Naive B cell (primary cell): ENCODE data around the gene SPPL3. TPM values are rescaled to one million over a fixed set of nuclear protein-coding genes. Genes with fewer than 3 reads are reported as not detected.
"Not testable (repeated sequence)": the region's sequence is repeated elsewhere in the genome, so short reads cannot be mapped to it uniquely, and the experiment has no call there.

Source experiments
- ATAC-seq, 2 donors: fragments of 150-1000 bp; cut with Tn5 transposase; 2 replicates each; pipeline ENCODE4 v1.10.0; 2021; ENCODE audit warnings: low read depth in 2 of 2, mild to moderate bottlenecking in 2 of 2, moderate library complexity in 2 of 2
- DNase-seq: peaks from one replicate; pipeline ENCODE4 v3.0.0; 2022
- H3K27ac Mint-ChIP-seq, 6 donors: one replicate each; pipeline ENCODE4 v1.8.0; 2020 to 2022; ENCODE audit warnings: mild to moderate bottlenecking in 6 of 6, mixed read lengths in 6 of 6, moderate library complexity in 5 of 6, inconsistent platforms in 2 of 6
- H3K27me3 Mint-ChIP-seq, 3 donors: one replicate each; pipeline ENCODE4 v1.8.0; 2021 to 2022; ENCODE audit warnings: mixed read lengths in 3 of 3, mild to moderate bottlenecking in 1 of 3
- H3K36me3 Mint-ChIP-seq, 2 donors: one replicate each; pipeline ENCODE4 v1.8.0; 2020 to 2022; ENCODE audit warnings: mixed read lengths in 2 of 2, inconsistent platforms in 1 of 2, mild to moderate bottlenecking in 1 of 2
- H3K4me1 Mint-ChIP-seq, 3 donors: one replicate each; pipeline ENCODE4 v1.8.0; 2020 to 2022; ENCODE audit warnings: mixed read lengths in 3 of 3, inconsistent platforms in 1 of 3, mild to moderate bottlenecking in 1 of 3, moderate library complexity in 1 of 3
- H3K4me3 Mint-ChIP-seq, 8 donors: one replicate each; pipeline ENCODE4 v1.8.0; 2020 to 2022; ENCODE audit warnings: mild to moderate bottlenecking in 8 of 8, mixed read lengths in 8 of 8, moderate library complexity in 8 of 8, inconsistent platforms in 2 of 8
- H3K9me3 Mint-ChIP-seq, 7 donors: one replicate each; pipeline ENCODE4 v1.8.0; 2020 to 2022; ENCODE audit warnings: mixed read lengths in 7 of 7, mild to moderate bottlenecking in 5 of 7, inconsistent platforms in 2 of 7, moderate library complexity in 1 of 7
- polyA plus RNA-seq, 6 donors: library from polyadenylated mRNA; unstranded; fragments of 300-500 nt; fragmentation: Illumina TruSeq; gene quantifications; one replicate each; pipeline ENCODE4 v1.2.3, GENCODE V29; 2021; ENCODE audit warnings: low read depth in 6 of 6

The SPPL3 gene
- polyA plus RNA-seq, 6 donors from 2014 or later = 17.5 to 47.5 (median 30.1) TPM

- Mint-ChIP-seq H3K4me1 (peaks cover 21 to 29% (median 27%) of the 10 kb centered on the region in 3 donors), H3K36me3 (no peaks in the 10 kb centered on the region), H3K9me3 (no peaks in the 10 kb centered on the region), H3K27ac (peak overlapping the region; percentile 8 to 96 (median 49)), H3K27me3 (no peaks in the 10 kb centered on the region), H3K4me3 (peak overlapping the region; percentile 16 to 85 (median 68))
- DNase-seq = no peak
- no peak for ATAC-seq
These were observed 1.8 kb upstream of the SPPL3 start for GRCh38 chr12:120905856-120906384.

DNA sequence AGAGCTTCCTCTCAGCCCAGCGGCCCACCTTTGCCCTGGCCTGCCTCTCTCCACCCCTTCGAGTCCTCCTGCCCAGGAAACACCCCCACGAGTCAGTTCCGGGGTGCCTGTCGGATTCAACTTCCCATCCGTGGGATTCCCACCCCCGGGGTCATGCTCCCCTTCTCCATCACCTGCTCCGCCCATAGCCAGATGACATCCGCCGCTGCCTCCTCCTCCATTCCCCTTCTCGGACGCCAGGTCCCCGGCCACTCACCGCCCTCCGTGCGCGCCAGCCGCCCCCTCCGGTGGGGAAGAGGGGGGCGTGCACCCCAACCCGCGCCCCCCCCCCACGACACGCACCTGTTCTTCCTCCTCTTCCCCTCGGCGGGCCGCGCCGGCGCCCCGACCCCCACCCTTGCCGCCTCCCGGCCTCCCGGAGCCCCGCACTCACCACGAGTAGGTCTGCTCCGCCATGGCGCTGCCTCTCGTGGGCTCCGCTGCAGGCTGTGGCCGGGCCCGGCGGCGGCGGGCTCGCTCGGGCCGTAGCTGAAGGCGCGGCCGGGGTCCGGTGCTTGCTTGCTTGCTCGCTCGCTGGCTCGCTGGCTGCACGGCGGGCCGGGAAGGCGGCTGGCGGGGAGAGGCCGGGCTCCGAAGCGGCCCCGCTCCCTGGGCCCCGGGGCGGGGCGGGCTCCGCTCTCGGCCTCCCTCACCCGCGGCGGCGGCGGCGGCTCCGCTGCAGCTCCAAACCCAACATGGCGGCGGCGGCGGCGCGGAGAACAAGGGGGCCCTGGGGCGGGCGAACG is 554 bp downstream of the SPPL3 start:
- DNase-seq (peak; percentile 68), ATAC-seq (peak; percentile 69)
- Mint-ChIP-seq H3K27me3 (no peaks in the 10 kb centered on the region), H3K9me3 (no peaks in the 10 kb centered on the region), H3K27ac (peak overlapping the region; percentile 49 to 99 (median 96)), H3K4me3 (peak overlapping the region; percentile 87 to 100 (median 100)), H3K36me3 (no peaks in the 10 kb centered on the region), H3K4me1 (peaks cover 30 to 44% (median 36%) of the 10 kb centered on the region in 3 donors)

DNA sequence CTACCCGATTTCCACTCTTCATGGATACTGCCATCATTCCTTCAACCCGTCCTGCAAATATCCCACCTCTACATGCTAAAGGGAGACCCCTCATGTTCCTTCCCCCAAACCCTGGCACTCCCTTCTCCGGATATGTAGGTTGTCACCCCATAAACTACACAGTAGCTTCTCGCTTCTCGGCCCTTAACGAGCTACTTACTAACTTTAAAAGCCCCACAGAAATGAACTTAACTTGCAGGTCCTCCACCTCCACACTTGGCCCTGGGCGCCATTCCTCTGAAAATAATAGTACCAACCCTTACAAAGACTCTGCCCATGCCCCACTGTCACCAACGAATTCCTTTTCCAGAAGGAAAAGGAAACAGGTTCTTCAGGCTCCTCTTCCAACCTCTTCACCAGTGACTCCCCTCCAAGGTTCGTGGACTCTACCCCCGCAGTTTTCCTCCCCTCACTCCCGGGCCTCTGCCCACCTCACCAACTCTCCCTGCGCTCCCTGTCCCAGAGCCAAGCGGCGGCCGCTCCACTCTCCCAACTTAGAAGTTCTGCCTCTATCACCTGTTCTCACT is 1.2 kb downstream of the SPPL3 start:
- no peak for DNase-seq
- no peaks in the 10 kb centered on the region for H3K27me3 Mint-ChIP-seq
- H3K4me3 Mint-ChIP-seq = peak overlapping the region; percentile 87 to 100 (median 100)
- H3K4me1 Mint-ChIP-seq = peaks cover 37 to 50% (median 40%) of the 10 kb centered on the region in 3 donors
- no peaks in the 10 kb centered on the region for H3K36me3 Mint-ChIP-seq
- ATAC-seq = no peak
- H3K9me3 Mint-ChIP-seq = no peaks in the 10 kb centered on the region
- H3K27ac Mint-ChIP-seq = peak overlapping the region; percentile 76 to 99 (median 96)

- DNase-seq (no peak), ATAC-seq (no peak)
- H3K36me3 Mint-ChIP-seq = no peaks in the 10 kb centered on the region
- peaks cover 41 to 59% (median 43%) of the 10 kb centered on the region in 3 donors for H3K4me1 Mint-ChIP-seq
- H3K27ac Mint-ChIP-seq = peak overlapping the region in 4 of 6 donors; percentile 26 to 89 (median 76)
- H3K27me3 Mint-ChIP-seq = no peaks in the 10 kb centered on the region
- H3K9me3 Mint-ChIP-seq = no peaks in the 10 kb centered on the region
- H3K4me3 Mint-ChIP-seq = peak overlapping the region in 5 of 8 donors; percentile 6 to 100 (median 83)
These were observed 2.3 kb downstream of the SPPL3 start for GRCh38 chr12:120901818-120902217.

DNA sequence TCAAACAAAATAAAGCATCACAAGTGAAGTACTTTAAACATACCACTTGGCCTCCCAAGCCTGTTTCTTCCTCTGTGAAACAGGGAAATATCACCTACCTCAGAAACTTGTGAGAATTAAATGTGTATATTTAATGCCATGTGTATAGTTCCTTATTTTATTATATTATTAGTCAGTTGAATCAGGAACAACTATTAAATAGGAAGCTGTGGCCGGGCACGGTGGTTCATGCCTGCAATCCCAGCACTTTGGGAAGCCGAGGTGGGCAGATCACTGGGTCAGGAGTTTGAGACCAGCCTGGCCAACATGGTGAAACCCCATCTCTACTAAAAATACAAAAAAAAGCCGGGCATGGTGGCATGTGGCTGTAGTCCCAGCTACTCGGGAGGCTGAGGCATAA is 3.1 kb downstream of the SPPL3 start:
- not testable (repeated sequence) for H3K27ac Mint-ChIP-seq, ATAC-seq, H3K36me3 Mint-ChIP-seq, DNase-seq, H3K9me3 Mint-ChIP-seq, H3K27me3 Mint-ChIP-seq
- H3K4me1 Mint-ChIP-seq = peaks cover 45 to 65% (median 46%) of the 10 kb centered on the region in 3 donors
- peak overlapping the region in 1 of 8 donors; percentile 20 for H3K4me3 Mint-ChIP-seq

- Mint-ChIP-seq H3K36me3 (peaks cover 0 to 11% of the 10 kb centered on the region in 2 donors), H3K4me1 (peaks cover 44 to 80% (median 60%) of the 10 kb centered on the region in 3 donors)
- no peak for DNase-seq
These were observed 8.6 kb downstream of the SPPL3 start for GRCh38 chr12:120895532-120895931.

DNA sequence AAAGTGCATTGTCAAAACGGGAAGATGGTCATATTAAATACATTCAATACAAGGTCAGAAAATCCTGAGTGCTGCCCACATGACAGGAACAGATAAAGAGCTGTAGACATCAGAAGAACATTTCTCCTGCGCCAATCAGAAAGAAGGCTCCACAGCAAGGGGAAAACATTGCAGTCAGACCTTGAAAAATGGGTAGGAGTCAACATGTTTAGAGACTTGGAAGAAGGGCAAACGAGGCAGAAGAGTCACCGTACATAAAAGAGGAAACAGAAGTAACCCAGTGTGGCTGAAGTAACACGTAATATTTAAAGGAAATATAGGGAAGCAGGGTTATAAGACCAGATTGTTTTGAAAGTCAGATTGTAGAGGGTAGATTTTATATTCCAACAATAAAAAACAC is 11.9 kb downstream of the SPPL3 start:
- ATAC-seq = peak in 1 of 2 donors; percentile 60

More at GRCh38 chr12:120895532-120895931, 8.6 kb downstream of the SPPL3 start:
- Mint-ChIP-seq H3K27ac (no peak overlapping the region), H3K9me3 (peaks cover 0 to 2% (median 0%) of the 10 kb centered on the region in 7 donors), H3K4me3 (no peak overlapping the region), H3K27me3 (no peaks in the 10 kb centered on the region)
- no peak for ATAC-seq

DNA sequence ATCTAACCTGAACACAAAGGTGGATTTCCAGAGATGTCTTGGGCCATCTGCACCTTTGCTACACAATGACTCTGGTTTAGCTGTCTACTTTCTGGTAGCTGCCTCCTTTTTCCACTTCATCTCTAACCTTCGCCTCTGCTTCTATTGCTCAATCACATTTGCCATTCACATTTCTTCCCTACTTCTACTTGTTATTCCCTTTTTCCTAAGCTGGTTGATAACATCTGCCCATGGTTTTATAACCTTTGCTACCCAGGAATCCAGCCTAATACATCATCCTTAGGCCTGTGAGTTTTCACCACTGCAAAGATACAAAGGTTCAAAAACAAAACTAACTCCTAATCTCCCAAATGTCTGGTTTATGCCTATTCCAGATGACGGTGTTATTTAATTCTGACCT is 13.2 kb downstream of the SPPL3 start:
- H3K9me3 Mint-ChIP-seq = peaks cover 0 to 2% (median 0%) of the 10 kb centered on the region in 7 donors
- ATAC-seq = no peak
- H3K4me1 Mint-ChIP-seq = peaks cover 40 to 78% (median 64%) of the 10 kb centered on the region in 3 donors
- peaks cover 0 to 11% of the 10 kb centered on the region in 2 donors for H3K36me3 Mint-ChIP-seq
- no peak for DNase-seq
- peak overlapping the region in 2 of 6 donors; percentile 5 to 81 for H3K27ac Mint-ChIP-seq
- H3K27me3 Mint-ChIP-seq = no peaks in the 10 kb centered on the region
- H3K4me3 Mint-ChIP-seq = peak overlapping the region in 1 of 8 donors; percentile 36

More for the DNA sequence above, 11.9 kb downstream of the SPPL3 start:
- Mint-ChIP-seq H3K9me3 (peaks cover 0 to 2% (median 0%) of the 10 kb centered on the region in 7 donors), H3K27me3 (no peaks in the 10 kb centered on the region), H3K4me1 (peaks cover 36 to 75% (median 59%) of the 10 kb centered on the region in 3 donors), H3K27ac (peak overlapping the region in 5 of 6 donors; percentile 51 to 90 (median 67)), H3K36me3 (peaks cover 0 to 11% of the 10 kb centered on the region in 2 donors), H3K4me3 (peak overlapping the region in 4 of 8 donors; percentile 1 to 30 (median 12))
- DNase-seq = no peak

DNA sequence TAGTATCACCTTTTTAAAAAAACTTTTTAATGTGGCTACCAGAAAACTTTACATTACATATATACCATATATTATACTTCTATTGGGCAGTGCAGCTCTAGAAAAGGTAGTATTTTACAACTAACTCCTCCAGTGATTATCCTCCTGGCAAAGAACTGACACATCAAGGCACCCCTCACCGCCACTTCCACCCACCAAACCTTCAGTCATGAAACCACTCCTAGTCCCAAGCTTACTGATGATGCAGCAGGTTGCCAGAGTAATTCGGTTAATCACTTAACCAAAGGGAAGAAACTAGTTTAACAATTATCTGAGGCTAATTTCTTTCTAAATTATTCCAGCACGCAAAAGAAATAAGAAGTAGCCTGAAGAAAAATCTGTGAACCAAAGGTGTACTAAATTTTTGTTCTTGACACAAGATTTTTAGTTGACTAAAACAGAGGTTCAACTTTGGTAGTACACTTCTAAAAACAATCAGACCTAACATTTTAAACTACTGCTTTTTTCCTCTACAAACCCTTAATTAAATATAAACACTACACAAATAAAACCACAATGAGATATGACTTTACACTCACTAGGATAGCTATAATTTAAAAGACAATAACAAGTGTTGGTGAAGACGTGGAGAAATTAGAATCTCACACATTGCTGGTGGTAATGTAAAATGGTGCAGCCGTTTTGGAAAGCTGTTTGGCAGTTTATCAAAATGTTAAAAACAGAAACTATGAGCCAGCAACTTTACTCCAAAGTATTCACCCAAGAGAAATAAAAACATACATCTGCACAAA is 16.7 kb downstream of the SPPL3 start:
- Mint-ChIP-seq H3K4me3 (peak overlapping the region in 3 of 8 donors; percentile 21 to 64 (median 39)), H3K9me3 (no peaks in the 10 kb centered on the region), H3K4me1 (peaks cover 40 to 81% (median 65%) of the 10 kb centered on the region in 3 donors), H3K36me3 (no peaks in the 10 kb centered on the region), H3K27ac (peak overlapping the region in 4 of 6 donors; percentile 42 to 75 (median 64)), H3K27me3 (no peaks in the 10 kb centered on the region)
- ATAC-seq = no peak
- DNase-seq = no peak

DNA sequence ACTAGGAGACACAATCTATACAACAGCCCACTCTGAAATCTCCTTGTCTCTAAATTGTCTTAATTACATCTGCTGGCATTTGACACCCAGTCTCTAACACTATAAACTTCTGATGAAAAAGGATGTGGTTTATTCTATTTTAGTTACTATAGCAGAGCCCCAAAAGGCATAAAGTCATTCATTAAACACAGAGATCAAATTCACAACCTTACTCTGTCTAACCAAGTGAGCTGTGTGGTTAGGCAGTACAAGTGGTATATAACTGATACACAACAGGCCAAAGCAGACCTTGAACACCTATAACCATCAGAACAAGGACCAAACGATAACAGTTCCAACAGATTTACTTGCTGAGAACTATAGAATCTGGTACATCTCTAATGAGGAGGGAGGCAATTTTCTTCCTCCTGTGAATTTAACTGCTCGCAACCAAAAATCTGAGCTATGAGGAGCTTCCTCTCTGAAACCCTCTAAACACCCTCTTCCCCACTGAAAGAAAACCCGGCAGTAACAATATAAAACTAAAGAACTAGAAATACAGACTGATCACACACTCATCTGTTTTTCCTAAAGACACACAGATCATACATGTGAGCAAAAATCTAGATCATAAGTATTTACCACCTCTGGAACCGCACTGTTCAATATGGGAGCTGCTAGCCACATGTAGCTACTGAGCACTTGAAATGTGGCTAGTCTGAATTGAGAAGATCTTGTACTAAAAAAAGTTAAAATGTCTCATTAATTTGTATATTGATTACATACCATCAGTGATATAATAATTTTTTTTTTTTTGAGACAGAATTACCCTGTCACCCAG is 17.7 kb downstream of the SPPL3 start:
- DNase-seq (no peak), ATAC-seq (peak; percentile 56 to 70)
- H3K27me3 Mint-ChIP-seq = no peaks in the 10 kb centered on the region
- H3K9me3 Mint-ChIP-seq = no peaks in the 10 kb centered on the region
- peak overlapping the region; percentile 16 to 87 (median 79) for H3K27ac Mint-ChIP-seq
- H3K36me3 Mint-ChIP-seq = no peaks in the 10 kb centered on the region
- H3K4me1 Mint-ChIP-seq = peaks cover 41 to 84% (median 67%) of the 10 kb centered on the region in 3 donors
- H3K4me3 Mint-ChIP-seq = peak overlapping the region in 7 of 8 donors; percentile 30 to 77 (median 59)

DNA sequence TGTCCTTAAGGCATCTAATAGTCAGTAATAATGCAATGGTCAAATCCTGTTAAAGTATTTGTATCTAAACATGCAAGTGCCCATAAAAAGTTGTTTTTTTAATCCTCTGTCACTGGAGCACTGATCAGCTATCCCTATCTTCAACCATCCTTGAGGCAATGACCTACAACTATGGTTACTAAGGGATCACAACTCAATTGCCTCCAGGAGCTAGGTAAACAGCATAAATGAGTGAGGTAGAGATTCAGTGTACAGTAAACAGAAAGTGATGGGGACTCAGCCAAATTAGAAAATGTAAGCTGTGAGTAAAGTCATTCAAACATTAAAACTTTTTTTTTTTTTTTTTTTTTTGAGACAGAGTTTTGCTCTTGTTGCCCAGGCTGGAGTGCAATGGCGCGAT is 18.6 kb downstream of the SPPL3 start:
- Mint-ChIP-seq H3K27ac (peak overlapping the region in 1 of 6 donors; percentile 85), H3K36me3 (no peaks in the 10 kb centered on the region), H3K4me3 (peak overlapping the region in 3 of 8 donors; percentile 31 to 56 (median 46)), H3K4me1 (peaks cover 35 to 86% (median 66%) of the 10 kb centered on the region in 3 donors), H3K27me3 (no peaks in the 10 kb centered on the region), H3K9me3 (no peaks in the 10 kb centered on the region)
- ATAC-seq (no peak), DNase-seq (no peak)

DNA sequence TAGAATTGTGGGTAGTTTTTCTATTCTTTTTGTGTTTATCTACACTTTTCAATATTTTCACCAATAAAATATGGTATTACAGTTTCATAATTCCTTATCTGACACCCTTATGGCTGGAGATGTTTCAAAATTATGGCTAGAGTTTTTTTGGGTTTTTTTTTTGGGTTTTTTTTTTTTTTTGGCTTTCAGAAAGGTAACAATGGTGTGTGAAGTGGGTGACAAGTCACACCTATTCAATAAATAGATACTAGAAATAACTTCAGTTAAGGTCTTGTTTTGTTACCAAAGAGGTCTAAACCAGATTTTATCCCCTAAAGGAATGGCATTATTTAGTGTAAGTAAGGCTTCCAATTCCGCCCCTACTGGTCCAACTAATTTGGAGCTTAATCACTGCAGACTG is 19.5 kb downstream of the SPPL3 start:
- Mint-ChIP-seq H3K9me3 (no peaks in the 10 kb centered on the region), H3K4me3 (no peak overlapping the region), H3K36me3 (no peaks in the 10 kb centered on the region), H3K4me1 (peaks cover 38 to 89% (median 73%) of the 10 kb centered on the region in 3 donors), H3K27ac (peak overlapping the region in 1 of 6 donors; percentile 55), H3K27me3 (no peaks in the 10 kb centered on the region)
- no peak for ATAC-seq
- DNase-seq = no peak
